ENCODE results near the gene NFE2L3. TPM values are rescaled to one million over a fixed set of nuclear protein-coding genes. Genes with fewer than 3 reads are reported as not detected.
"Not testable (repeated sequence)": the region's sequence is repeated elsewhere in the genome, so short reads cannot be mapped to it uniquely, and the experiment has no call there.

Gene NFE2L3
- total and polyA plus RNA-seq, 2 of the 4 experiments (the other 2 are of a cell fraction), result 28.0 to 43.2 TPM

DNA sequence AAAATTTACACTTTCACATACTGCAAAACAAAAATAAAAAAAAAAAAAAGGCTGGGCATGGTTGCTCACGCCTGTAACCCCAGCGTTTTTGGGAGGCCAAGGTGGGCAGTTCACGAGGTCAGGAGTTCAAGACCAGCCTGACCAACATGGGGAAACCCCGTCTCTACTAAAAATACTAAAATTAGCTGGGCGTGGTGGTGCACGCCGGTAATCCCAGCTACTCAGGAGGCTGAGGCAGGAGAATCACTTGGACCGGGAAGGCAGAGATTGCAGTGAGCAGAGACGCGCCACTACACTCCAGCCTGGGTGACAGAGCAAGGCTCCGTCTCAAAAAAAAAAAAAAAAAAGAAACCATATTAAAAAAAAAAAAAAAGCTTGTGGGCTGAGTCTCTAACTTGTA is 42.8 kb downstream of the NFE2L3 start:
- H4K91ac ChIP-seq (ENCODE audit: insufficient read depth, low read depth, low read length); H3K23ac ChIP-seq (ENCODE audit: low read depth, low read length); H3K27me3 ChIP-seq (ENCODE audit: control insufficient read depth, insufficient read depth, low read length); H3K27ac ChIP-seq (ENCODE audit: insufficient read depth, low read length); H3K14ac ChIP-seq (replicated peaks; ENCODE audit: low read depth, low read length); H3K9ac ChIP-seq (ENCODE audit: low read depth, low read length); H3K9me1 ChIP-seq (ENCODE audit: insufficient read depth, low read length); H2BK5ac ChIP-seq (ENCODE audit: low read depth, low read length, poor library complexity, severe bottlenecking); dilution Hi-C loops (cut with HindIII; ENCODE audit: low sequenced_read_pairs, unreplicated experiment); H3K4ac ChIP-seq (ENCODE audit: low read depth, low read length); H2AFZ ChIP-seq (replicated peaks; ENCODE audit: low read length, poor library complexity); H2BK15ac ChIP-seq (ENCODE audit: low read depth, low read length); H2AK9ac ChIP-seq (replicated peaks; ENCODE audit: low read depth, low read length, poor library complexity); H3K18ac ChIP-seq (ENCODE audit: low read depth, low read length); H3K9me3 ChIP-seq (ENCODE audit: control insufficient read depth, insufficient read depth, low read length); H2BK120ac ChIP-seq (ENCODE audit: low read depth, low read length); ATAC-seq (ENCODE audit: low read depth); H3K4me2 ChIP-seq (ENCODE audit: low read depth, low read length); H4K5ac ChIP-seq (ENCODE audit: low read depth, low read length); BruUV-seq (replicated peaks); H2AK5ac ChIP-seq (ENCODE audit: low read depth, low read length); DNase-seq; H3K4me1 ChIP-seq (ENCODE audit: control insufficient read depth, insufficient read depth, low read length); H3K4me3 ChIP-seq (ENCODE audit: insufficient read depth, low read depth, low read length); H2BK20ac ChIP-seq (ENCODE audit: low read depth, low read length); H4K8ac ChIP-seq (ENCODE audit: low read depth in 2 of 2, low read length in 2 of 2); H3K56ac ChIP-seq (ENCODE audit: extremely low read depth, insufficient read depth, low read length): not testable (repeated sequence)
- WGBS, 2 experiments (ENCODE audit: extremely low coverage in 2 of 2, insufficient read length in 1 of 2), result no CpG with 5 or more reads among the region's 11 CpGs
- peaks cover 89% of the 10 kb centered on the region for H4K20me1 ChIP-seq (ENCODE audit: insufficient read depth, low read length)
- intact Hi-C loops (cut with micrococcal nuclease), result loop anchor here (5.0 kb wide), 2 partner anchors 173 to 302 kb away; no protein-coding TSS in a partner anchor
- peaks cover 50% of the 10 kb centered on the region for H3K36me3 ChIP-seq (ENCODE audit: control insufficient read depth, insufficient read depth, low read length)
- CTCF ChIA-PET, result interaction anchor here (0.6 to 1.1 kb wide), 2 partner anchors 104 to 501 kb away, joined by 3 to 4 read pairs; no protein-coding TSS in a partner anchor
- POLR2A ChIA-PET (ENCODE audit: unreplicated experiment), result interaction anchor here (0.6 kb wide), 2 partner anchors 700 to 1462 kb away, joined by 3 to 16 read pairs; no protein-coding TSS in a partner anchor
- peaks cover 19 to 39% of the 10 kb centered on the region in 2 experiments; a peak in 3 of 4 replicates for H3K79me1 ChIP-seq (ENCODE audit: low read depth in 1 of 2, low read length in 2 of 2)
- in situ Hi-C loops (cut with MboI; ENCODE audit: low sequenced_read_pairs), result loop anchor here (10.0 kb wide), 2 partner anchors 910 to 950 kb away; partner anchors contain the start of genes HOXA2, HOXA5 and HOXA6
